A549 (cell line): ENCODE data around the gene UNC5C. TPM values are rescaled to one million over a fixed set of nuclear protein-coding genes. Genes with fewer than 3 reads are reported as not detected.

Source experiments
- ATAC-seq, 2 experiments: fragments of 200-7000 bp in 1 of 2; fragments of >200 bp in 1 of 2; cut with Nextera tagmentation in 1 of 2; cut with Tn5 transposase in 1 of 2; 3 replicates each; pipeline versions ENCODE4 v1.8.0 to v1.9.1; 2018 to 2020; ENCODE audit warnings: mild to moderate bottlenecking in 1 of 2, moderate library complexity in 1 of 2
- CTCF ChIA-PET: fragments of 300-600 bp; sonication (Branson Sonifier 250); formaldehyde crosslinking; extraction: SDS; loops from one replicate; lab custom pipeline; 2021; ENCODE audit warnings: antibody characterized with exemption, inconsistent platforms; lab: Yijun Ruan, JAX
- POLR2A ChIA-PET: fragments of 350-600 bp; formaldehyde crosslinking; extraction: SDS; loops from one replicate; lab custom pipeline; 2021; ENCODE audit warnings: antibody characterized with exemption, inconsistent platforms; lab: Yijun Ruan, JAX
- DNase-seq, 2 experiments: peaks; one replicate each; pipeline versions ENCODE4 v3.0.0 to v3.0.0-alpha.2; 2011 to 2016; ENCODE audit warnings: low read depth in 1 of 2, low spot score in 1 of 2
- FAIRE-seq: peaks from 2 replicates; lab custom pipeline; 2011; peaks lifted over from hg19 to GRCh38; lab: Jason Lieb, UNC
- H3K27ac ChIP-seq, 2 experiments: fragments of >200 bp; sonication (Bioruptor Twin); formaldehyde crosslinking; 3 replicates each; pipeline ENCODE4 v1.5.1; 2016 to 2017
- H3K4me1 ChIP-seq: fragments of >200 bp; sonication (Bioruptor Twin); formaldehyde crosslinking; 3 replicates; pipeline ENCODE4 v1.6.1; 2016
- H3K4me2 ChIP-seq: fragments of >200 bp; sonication (Bioruptor Twin); formaldehyde crosslinking; 3 replicates; pipeline ENCODE4 v1.6.1; 2016
- H3K4me3 ChIP-seq: fragments of >200 bp; sonication (Bioruptor Twin); formaldehyde crosslinking; 3 replicates; pipeline ENCODE4 v1.5.1; 2016
- H3K9me3 ChIP-seq: fragments of >200 bp; sonication (Bioruptor Twin); formaldehyde crosslinking; 3 replicates; pipeline ENCODE4 v1.6.1; 2016
- CEBPB ChIP-seq, 2 experiments: fragments of >200 bp in 1 of 2; sonication (Bioruptor Twin) in 1 of 2; formaldehyde crosslinking in 1 of 2; IDR thresholded peaks; 2 replicates each; pipeline ENCODE4 v1.6.1; 2012 to 2016
- EHF ChIP-seq: fragments of 250-450 bp; sonication (Bioruptor Pico); IDR thresholded peaks from 2 replicates; pipeline ENCODE4 v1.5.0; 2020; ENCODE audit warnings: mild to moderate bottlenecking
- ESRRA ChIP-seq: fragments of 150-350 bp; IDR thresholded peaks from 2 replicates; pipeline ENCODE4 v1.6.1; 2014; ENCODE audit warnings: mild to moderate bottlenecking, low read length, borderline replicate concordance
- FOSB ChIP-seq: fragments of 250-450 bp; sonication (Bioruptor Pico); IDR thresholded peaks from 2 replicates; pipeline ENCODE4 v1.5.0; 2020; ENCODE audit warnings: mild to moderate bottlenecking, moderate library complexity
- FOSL2 ChIP-seq, 2 experiments: fragments of 450-650 bp in 1 of 2; fragments of >200 bp in 1 of 2; sonication (Bioruptor Twin) in 1 of 2; formaldehyde crosslinking; IDR thresholded peaks; 2 replicates each; pipeline versions ENCODE4 v1.5.0 to v1.6.1; 2016 to 2020; ENCODE audit warnings: mild to moderate bottlenecking in 1 of 2, moderate library complexity in 1 of 2
- HEYL ChIP-seq: fragments of 250-450 bp; sonication (Bioruptor Pico); IDR thresholded peaks from 2 replicates; pipeline ENCODE4 v1.8.0; 2021; ENCODE audit warnings: mild to moderate bottlenecking, moderate library complexity
- KDM1A ChIP-seq: fragments of 200-600 bp; sonication (generic); IDR thresholded peaks from 2 replicates; pipeline ENCODE4 v1.6.1; 2016; ENCODE audit warnings: low read depth, mild to moderate bottlenecking
- MYC ChIP-seq: IDR thresholded peaks from 2 replicates; pipeline ENCODE4 v1.6.1; 2012; ENCODE audit warnings: mild to moderate bottlenecking, inconsistent platforms, low read length, improper control_type of control experiment, borderline replicate concordance
- RAD21 ChIP-seq, 2 experiments: fragments of >200 bp in 1 of 2; sonication (Bioruptor Twin) in 1 of 2; formaldehyde crosslinking in 1 of 2; IDR thresholded peaks in 1 of 2; conservative IDR thresholded peaks in 1 of 2; 2 replicates in 1 of 2; 3 replicates in 1 of 2; pipeline ENCODE4 v1.6.1; 2012 to 2018; ENCODE audit warnings: inconsistent platforms in 1 of 2
- RNF2 ChIP-seq: fragments of 200-600 bp; sonication (generic); IDR thresholded peaks from 2 replicates; pipeline ENCODE4 v1.6.1; 2016; ENCODE audit warnings: low read depth, mild to moderate bottlenecking, antibody characterized with exemption, moderate library complexity, borderline replicate concordance
- SMC3 ChIP-seq: fragments of >200 bp; sonication (Bioruptor Twin); formaldehyde crosslinking; IDR thresholded peaks from 3 replicates; pipeline ENCODE4 v1.6.1; 2018; ENCODE audit warnings: inconsistent platforms
- TFCP2L1 ChIP-seq: fragments of 250-450 bp; sonication (Bioruptor Pico); IDR thresholded peaks from 2 replicates; pipeline ENCODE4 v1.5.0; 2021; ENCODE audit warnings: mild to moderate bottlenecking
- TP53 ChIP-seq: fragments of 250-450 bp; sonication (Bioruptor Pico); IDR thresholded peaks from 2 replicates; pipeline ENCODE4 v1.5.0; 2021; ENCODE audit warnings: mild to moderate bottlenecking, moderate library complexity
- WGBS: methylation state at CpG from one replicate; pipeline ENCODE4 v1.1.6; 2017; ENCODE audit errors: missing lambda C conversion rate; 5-methylcytosine and 5-hydroxymethylcytosine counted together
- polyA minus RNA-seq: library from RNA; depleted of rRNA, polyadenylated mRNA; stranded (reverse); fragments of >200 nt; gene quantifications from 2 replicates; pipeline ENCODE4 v1.2.3, GENCODE V29; 2011; rRNA and poly(A)+ RNA removed
- polyA plus RNA-seq, 4 experiments: library from polyadenylated mRNA; depleted of rRNA in 3 of 4; stranded (reverse); fragments of >200 nt; fragmentation: RNase III in 1 of 4; extraction: RNeasy Plus Mini Kit Qiagen cat#74134 plus additional on column Dnase treatment in 1 of 4; gene quantifications; 2 replicates in 3 of 4; 3 replicates in 1 of 4; pipeline ENCODE4 v1.2.3, GENCODE V29; 2011 to 2017
- TF ChIP-seq, protein P1 (sequence below): IDR thresholded peaks from 2 replicates; pipeline ENCODE4 v1.6.1; 2012
- TF ChIP-seq, protein P2 (sequence below): fragments of 450-650 bp; IDR thresholded peaks from 2 replicates; pipeline ENCODE4 v1.6.1; 2014; ENCODE audit warnings: antibody characterized with exemption
- TF ChIP-seq, protein P3 (sequence below): fragments of 250-450 bp; sonication (Bioruptor Pico); IDR thresholded peaks from 2 replicates; pipeline ENCODE4 v1.5.0; 2021; ENCODE audit warnings: mild to moderate bottlenecking, moderate library complexity, borderline replicate concordance

The UNC5C gene
- polyA plus RNA-seq (2011; rRNA removed): 0.07 and 0.13 TPM in 2 replicates
- 0.03 TPM in 1 of 2 replicates, not detected in the other for polyA plus RNA-seq (2012; cell fraction: cytosol; rRNA removed)
- polyA plus RNA-seq (2012; cell fraction: nucleus; rRNA removed): not detected in 2 replicates
- polyA plus RNA-seq (2017; fragmentation: RNase III; extraction: RNeasy Plus Mini Kit Qiagen cat#74134 plus additional on column Dnase treatment): not detected in 3 replicates
- 0.12 and 0.19 TPM in 2 replicates for polyA minus RNA-seq

DNA sequence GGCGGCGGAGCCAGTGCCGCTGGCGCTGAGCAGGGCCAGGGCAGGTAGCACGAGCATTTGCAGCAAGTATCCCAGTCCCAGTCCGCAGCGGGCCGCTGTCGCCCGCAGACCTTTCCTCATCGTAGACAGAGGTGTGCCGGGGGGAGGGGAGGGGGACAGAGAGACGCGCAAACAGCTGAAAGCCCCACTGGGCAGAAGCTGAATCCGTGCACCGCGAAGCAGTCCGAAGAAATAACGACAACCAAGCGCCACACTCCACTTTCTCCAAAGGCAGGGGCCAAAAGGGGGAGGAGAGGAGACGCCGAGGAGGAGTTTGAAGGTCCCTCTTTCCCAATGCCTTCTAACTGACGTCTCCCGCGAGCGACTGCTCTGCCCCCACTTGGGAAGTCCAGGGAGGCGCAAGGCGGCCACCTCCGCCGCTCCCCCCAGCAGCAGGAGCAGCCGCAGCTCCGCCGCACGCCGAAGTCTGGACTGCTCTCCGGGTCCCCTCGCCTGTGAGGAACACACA, at the start of gene UNC5C:
TSS of gene UNC5C (minus strand) at position 236 of the 508 bp plus-strand sequence.
- ATAC-seq: peak; percentile 57 to 76
- TF ChIP-seq TFCP2L1 (CRISPR knock-in tag) (no peak), RAD21 (conservative IDR thresholded peaks at IDR 0.05 in 1 of 2, IDR thresholded peaks at IDR 0.05 in 1 of 2) (no peak), RNF2 (peak; percentile 21; the same call in 1 of the 2 replicates)
- H3K4me2 ChIP-seq: peak within 1 kb of the TSS; percentile 99
- peak in 1 of 2 experiments; percentile 37 for DNase-seq
- CTCF ChIA-PET: interaction anchor here (1.3 kb wide), 1 partner anchor 38 kb away, joined by 3 read pairs; no protein-coding TSS in a partner anchor
- 9% methylated on average over 19 of the region's 37 CpGs for WGBS
- peak within 1 kb of the TSS; percentile 48 for H3K4me3 ChIP-seq
- H3K27ac ChIP-seq: peak within 1 kb of the TSS in 1 of 2 experiments; percentile 65; a peak in 2 of 6 replicates
- POLR2A ChIA-PET: no interaction called here
- FAIRE-seq: no peak
- 0 out of 3 replicates have a peak, but pooled peaks cover 6% of the 10 kb centered on the region for H3K4me1 ChIP-seq
- no peaks in the 10 kb centered on the region for H3K9me3 ChIP-seq

DNA sequence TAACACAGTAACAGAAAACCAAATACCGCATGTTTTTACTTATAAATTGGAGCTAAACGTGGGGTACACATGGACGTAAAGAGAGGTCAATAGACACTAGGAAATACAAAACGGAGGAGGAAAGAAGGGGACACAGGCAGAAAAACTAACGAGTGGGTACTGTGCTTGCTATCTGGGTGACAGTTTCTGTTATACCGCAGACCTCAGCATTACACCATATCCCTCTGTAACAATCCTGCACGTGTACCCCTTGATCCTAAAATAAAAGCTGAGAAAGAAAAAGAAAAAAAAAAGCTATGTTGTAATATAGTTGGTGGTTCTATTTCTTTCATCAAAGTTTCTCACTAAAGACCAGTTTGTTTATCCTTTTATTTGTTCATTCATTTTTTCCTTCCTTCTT, 47.9 kb upstream of the UNC5C start:
- DNase-seq (no peak), ATAC-seq (no peak), FAIRE-seq (no peak)
- ChIA-PET POLR2A (no interaction called here), CTCF (interaction anchor here (0.6 kb wide), 1 partner anchor 911 kb away, joined by 3 read pairs; no protein-coding TSS in a partner anchor)
- no peak overlapping the region for H3K4me2 ChIP-seq
- TF ChIP-seq HEYL (CRISPR knock-in tag): no peak
- no peaks in the 10 kb centered on the region for H3K4me1 ChIP-seq
- no peaks in the 10 kb centered on the region for H3K9me3 ChIP-seq
- WGBS: 42% methylated on average over 7 of the region's 7 CpGs
- H3K4me3 ChIP-seq: no peak overlapping the region
- H3K27ac ChIP-seq: no peak overlapping the region

DNA sequence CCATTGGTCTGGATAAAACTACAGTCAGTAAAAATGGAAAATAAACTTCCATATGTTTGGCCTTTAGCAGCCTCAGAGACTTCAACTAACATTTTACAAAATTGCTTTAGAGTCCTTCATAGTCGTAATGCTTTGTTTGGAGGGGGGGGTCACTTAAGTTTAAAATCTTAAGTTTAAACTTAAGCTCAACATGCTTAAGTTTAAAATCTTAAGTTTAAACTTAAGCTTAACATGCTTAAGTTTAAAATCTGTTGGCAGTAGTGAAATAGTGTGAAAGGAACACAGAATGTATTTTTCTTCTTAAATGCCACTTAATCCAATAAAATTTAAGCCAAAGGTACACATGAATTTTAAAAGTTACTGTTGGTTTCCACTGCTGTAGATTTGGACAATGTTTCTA, 45.9 kb upstream of the UNC5C start:
- TF ChIP-seq SMC3 (no peak), ESRRA (no peak), FOSL2 (IDR thresholded peaks at IDR 0.05) (no peak), FOSL2 (CRISPR knock-in tag; IDR thresholded peaks at IDR 0.05) (no peak), TP53 (CRISPR knock-in tag) (no peak), CEBPB (IDR thresholded peaks at IDR 0.05) (no peak), FOSB (CRISPR knock-in tag) (no peak), EHF (CRISPR knock-in tag) (no peak), KDM1A (no peak), MYC (no peak), HEYL (CRISPR knock-in tag) (no peak)
- TF ChIP-seq, protein P1, sequence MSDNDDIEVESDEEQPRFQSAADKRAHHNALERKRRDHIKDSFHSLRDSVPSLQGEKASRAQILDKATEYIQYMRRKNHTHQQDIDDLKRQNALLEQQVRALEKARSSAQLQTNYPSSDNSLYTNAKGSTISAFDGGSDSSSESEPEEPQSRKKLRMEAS: no peak
- TF ChIP-seq, protein P2, sequence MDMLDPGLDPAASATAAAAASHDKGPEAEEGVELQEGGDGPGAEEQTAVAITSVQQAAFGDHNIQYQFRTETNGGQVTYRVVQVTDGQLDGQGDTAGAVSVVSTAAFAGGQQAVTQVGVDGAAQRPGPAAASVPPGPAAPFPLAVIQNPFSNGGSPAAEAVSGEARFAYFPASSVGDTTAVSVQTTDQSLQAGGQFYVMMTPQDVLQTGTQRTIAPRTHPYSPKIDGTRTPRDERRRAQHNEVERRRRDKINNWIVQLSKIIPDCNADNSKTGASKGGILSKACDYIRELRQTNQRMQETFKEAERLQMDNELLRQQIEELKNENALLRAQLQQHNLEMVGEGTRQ: no peak
- TF ChIP-seq, protein P3, sequence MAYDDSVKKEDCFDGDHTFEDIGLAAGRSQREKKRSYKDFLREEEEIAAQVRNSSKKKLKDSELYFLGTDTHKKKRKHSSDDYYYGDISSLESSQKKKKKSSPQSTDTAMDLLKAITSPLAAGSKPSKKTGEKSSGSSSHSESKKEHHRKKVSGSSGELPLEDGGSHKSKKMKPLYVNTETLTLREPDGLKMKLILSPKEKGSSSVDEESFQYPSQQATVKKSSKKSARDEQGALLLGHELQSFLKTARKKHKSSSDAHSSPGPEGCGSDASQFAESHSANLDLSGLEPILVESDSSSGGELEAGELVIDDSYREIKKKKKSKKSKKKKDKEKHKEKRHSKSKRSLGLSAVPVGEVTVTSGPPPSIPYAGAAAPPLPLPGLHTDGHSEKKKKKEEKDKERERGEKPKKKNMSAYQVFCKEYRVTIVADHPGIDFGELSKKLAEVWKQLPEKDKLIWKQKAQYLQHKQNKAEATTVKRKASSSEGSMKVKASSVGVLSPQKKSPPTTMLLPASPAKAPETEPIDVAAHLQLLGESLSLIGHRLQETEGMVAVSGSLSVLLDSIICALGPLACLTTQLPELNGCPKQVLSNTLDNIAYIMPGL: no peak
- ChIA-PET CTCF (no interaction called here), POLR2A (no interaction called here)
- FAIRE-seq (no peak), ATAC-seq (no peak), DNase-seq (no peak)
- 63% methylated on average over 1 of the region's 1 CpG for WGBS
- Histone ChIP-seq H3K27ac (no peak overlapping the region), H3K4me2 (no peak overlapping the region), H3K4me3 (no peak overlapping the region), H3K9me3 (no peaks in the 10 kb centered on the region), H3K4me1 (no peaks in the 10 kb centered on the region)
